GM13976 (cell line): ENCODE results near the gene TBL1XR1.

Experiments
- DNase-seq: peaks from one replicate; pipeline ENCODE4 v3.0.0; 2012; ENCODE audit warnings: low spot score
- in situ Hi-C: fragments of 300-500 bp; cut with MboI; formaldehyde crosslinking; loops from one replicate; pipeline ENCODE4 v1.12.0; 2022; ENCODE audit warnings: low sequenced_read_pairs, mixed read lengths, inconsistent platforms; ENCODE audit not compliant: unreplicated experiment
- TF ChIP-seq, protein P1 (sequence below): IDR thresholded peaks from 2 replicates; pipeline ENCODE4 v1.5.1; 2012; ENCODE audit warnings: borderline replicate concordance, mild to moderate bottlenecking; ENCODE audit not compliant: insufficient read depth; ENCODE audit errors: extremely low read depth, missing control alignments, control extremely low read depth

Gene TBL1XR1

GRCh38 chr3:177079684-177080083, 117.6 kb downstream of the TBL1XR1 start:
- in situ Hi-C loops, result no loop called here
- no peak for DNase-seq
- TF ChIP-seq, protein P1, sequence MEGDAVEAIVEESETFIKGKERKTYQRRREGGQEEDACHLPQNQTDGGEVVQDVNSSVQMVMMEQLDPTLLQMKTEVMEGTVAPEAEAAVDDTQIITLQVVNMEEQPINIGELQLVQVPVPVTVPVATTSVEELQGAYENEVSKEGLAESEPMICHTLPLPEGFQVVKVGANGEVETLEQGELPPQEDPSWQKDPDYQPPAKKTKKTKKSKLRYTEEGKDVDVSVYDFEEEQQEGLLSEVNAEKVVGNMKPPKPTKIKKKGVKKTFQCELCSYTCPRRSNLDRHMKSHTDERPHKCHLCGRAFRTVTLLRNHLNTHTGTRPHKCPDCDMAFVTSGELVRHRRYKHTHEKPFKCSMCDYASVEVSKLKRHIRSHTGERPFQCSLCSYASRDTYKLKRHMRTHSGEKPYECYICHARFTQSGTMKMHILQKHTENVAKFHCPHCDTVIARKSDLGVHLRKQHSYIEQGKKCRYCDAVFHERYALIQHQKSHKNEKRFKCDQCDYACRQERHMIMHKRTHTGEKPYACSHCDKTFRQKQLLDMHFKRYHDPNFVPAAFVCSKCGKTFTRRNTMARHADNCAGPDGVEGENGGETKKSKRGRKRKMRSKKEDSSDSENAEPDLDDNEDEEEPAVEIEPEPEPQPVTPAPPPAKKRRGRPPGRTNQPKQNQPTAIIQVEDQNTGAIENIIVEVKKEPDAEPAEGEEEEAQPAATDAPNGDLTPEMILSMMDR, result no peak

DNA sequence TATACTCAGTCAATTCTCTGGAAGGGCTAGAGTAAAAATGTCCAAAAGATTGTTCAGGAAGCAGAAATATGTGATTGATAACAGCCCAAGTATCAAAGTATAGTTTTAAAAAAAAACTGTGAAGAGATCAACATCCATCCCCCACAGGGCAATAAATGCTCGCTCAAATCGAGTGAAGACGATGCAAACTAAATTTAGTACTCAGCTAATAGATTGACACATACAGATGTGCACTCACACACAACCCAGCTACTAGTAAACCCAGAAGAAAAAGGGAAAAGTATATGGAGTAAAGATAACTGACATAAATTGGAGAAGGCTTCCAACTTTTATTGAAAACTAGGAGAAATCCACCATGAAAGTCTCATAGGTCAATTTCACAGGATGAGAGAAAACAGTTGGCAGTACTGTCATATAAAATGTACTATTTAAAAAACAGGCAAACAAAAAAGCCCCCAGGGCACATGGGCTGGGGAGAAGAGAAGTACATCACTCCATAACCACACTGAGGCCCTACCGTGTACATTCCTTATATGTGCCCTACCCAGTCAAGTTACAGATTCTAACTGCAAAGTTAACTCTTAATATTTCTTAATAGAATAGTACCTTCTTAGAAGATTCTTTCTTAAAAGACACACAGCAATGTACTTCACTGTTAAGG, 125.7 kb downstream of the TBL1XR1 start:
- no peak for DNase-seq
- TF ChIP-seq, protein P1, result no peak

DNA sequence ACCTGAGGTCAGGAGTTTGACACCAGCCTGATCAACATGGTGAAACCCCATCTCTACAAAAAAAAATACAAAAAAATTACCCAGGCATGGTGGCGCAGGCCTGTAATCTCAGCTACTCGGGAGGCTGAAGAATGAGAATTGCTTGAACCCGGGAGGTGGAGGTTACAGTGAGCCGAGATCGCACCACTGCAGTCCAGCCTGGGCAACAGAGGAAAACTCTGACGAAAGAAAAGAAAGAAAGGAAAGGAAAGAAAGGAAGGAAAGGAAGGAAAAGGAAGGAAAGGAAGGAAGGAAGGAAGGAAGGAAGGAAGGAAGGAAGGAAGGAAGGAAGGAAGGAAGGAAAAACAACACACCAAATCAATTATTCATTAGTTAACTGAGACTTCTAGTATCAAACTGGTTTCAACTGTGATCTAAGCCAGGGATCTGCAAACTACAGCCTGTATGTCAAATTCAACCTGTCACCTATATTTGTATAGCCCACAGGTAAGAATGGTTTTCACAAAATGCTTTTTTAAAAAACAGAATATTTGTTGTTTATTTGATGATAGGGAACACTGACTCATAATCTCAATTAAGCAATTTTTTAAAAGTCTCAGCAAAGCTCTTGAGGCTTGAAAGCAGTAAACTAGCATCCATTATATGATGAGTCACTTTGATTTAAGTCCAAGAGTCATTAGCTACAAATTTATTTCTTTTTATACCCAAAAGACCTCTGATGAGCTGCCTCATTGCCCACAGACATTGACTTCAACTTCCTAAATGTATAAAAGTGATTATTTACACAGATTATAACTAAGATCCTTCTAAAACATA, 127.6 kb downstream of the TBL1XR1 start:
- in situ Hi-C loops, result loop anchor here (25.0 kb wide), 1 partner anchor 268 kb away; no protein-coding TSS in a partner anchor
- TF ChIP-seq, protein P1, result no peak
- no peak for DNase-seq

More for the DNA sequence above, 125.7 kb downstream of the TBL1XR1 start:
- in situ Hi-C loops, result loop anchor here (25.0 kb wide), 1 partner anchor 266 kb away; no protein-coding TSS in a partner anchor

- DNase-seq, result no peak
- in situ Hi-C loops, result loop anchor here (25.0 kb wide), 1 partner anchor 268 kb away; no protein-coding TSS in a partner anchor
- TF ChIP-seq, protein P1, result no peak
These were observed 128.3 kb downstream of the TBL1XR1 start for GRCh38 chr3:177068967-177069366.

GRCh38 chr3:177066068-177066467, 131.2 kb downstream of the TBL1XR1 start:
- TF ChIP-seq, protein P1, result no peak
- no peak for DNase-seq
- in situ Hi-C loops, result loop anchor here (25.0 kb wide), 1 partner anchor 271 kb away; no protein-coding TSS in a partner anchor

DNA sequence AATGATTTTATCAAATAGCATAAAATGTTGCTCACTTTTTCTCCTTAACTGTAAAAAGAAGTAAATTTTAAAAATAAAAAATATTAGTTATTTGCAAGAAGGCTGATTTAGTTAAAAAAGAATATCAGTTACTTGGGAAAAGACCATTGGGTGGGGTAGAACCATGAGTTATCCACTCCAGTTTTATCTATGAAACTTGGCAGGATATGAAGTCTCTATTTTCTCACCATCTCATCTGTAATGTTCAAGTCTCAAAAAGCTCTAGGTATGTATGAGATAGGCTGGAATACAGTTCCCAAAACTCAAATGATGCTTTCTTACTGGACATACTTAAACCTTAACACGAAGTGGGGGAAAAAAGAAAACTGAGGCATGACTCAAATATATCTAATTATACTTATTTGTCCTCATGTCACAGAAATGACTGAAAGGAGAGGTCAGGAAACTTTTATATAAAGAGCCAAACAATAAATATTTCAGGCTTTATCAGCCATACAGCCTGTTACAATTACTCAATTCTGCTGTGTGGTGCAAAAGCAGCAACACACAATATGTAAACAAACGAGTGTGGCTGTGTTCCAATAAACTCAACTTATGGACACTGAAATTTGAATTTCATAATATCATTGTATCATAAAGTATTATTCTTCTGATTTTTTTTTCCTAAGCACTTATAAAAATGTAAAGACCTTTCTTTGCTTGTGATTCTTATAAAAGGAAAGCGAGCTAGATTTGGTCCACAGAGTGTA, 131.8 kb downstream of the TBL1XR1 start:
- TF ChIP-seq, protein P1, result no peak
- no peak for DNase-seq
- in situ Hi-C loops, result loop anchor here (25.0 kb wide), 1 partner anchor 272 kb away; no protein-coding TSS in a partner anchor
